Ramos (cell line): ENCODE measurements around the gene YPEL3.
"Not testable (repeated sequence)": the region's sequence is repeated elsewhere in the genome, so short reads cannot be mapped to it uniquely, and the experiment has no call there.

Experiments used
- in situ Hi-C: fragments of 300-500 bp; cut with MboI; formaldehyde crosslinking; loops from one replicate; pipeline ENCODE4 v1.14.3; 2022; ENCODE audit warnings: low sequenced_read_pairs; ENCODE audit not compliant: unreplicated experiment

Gene YPEL3

GRCh38 chr16:30096105-30096861 is at the start of gene YPEL3:
Gene YPEL3 (minus strand): TSS chr16:30096213. CDS start chr16:30095482, 731 bp downstream.
- in situ Hi-C loops = loop anchor here (10.0 kb wide), 1 partner anchor 519 kb away; the partner anchor contains the start of gene ZNF689

- in situ Hi-C loops = no loop called here
Measured at GRCh38 chr16:30145657-30146056, 49.6 kb upstream of the YPEL3 start.

- in situ Hi-C loops = no loop called here
Measured at GRCh38 chr16:30144917-30145316, 48.9 kb upstream of the YPEL3 start.

- in situ Hi-C loops = no loop called here
Measured at GRCh38 chr16:30144017-30144416, 48.0 kb upstream of the YPEL3 start.

- in situ Hi-C loops = no loop called here
Measured at GRCh38 chr16:30143347-30143702, 47.3 kb upstream of the YPEL3 start.

- in situ Hi-C loops = no loop called here
Measured at GRCh38 chr16:30142672-30143346, 46.8 kb upstream of the YPEL3 start.

GRCh38 chr16:30141750-30142149 is 45.7 kb upstream of the YPEL3 start:
- in situ Hi-C loops = no loop called here

GRCh38 chr16:30139583-30140481 is 43.8 kb upstream of the YPEL3 start:
- in situ Hi-C loops = loop anchor here (10.0 kb wide), 1 partner anchor 55 kb away; no protein-coding TSS in a partner anchor

- in situ Hi-C loops = loop anchor here (10.0 kb wide), 1 partner anchor 53 kb away; no protein-coding TSS in a partner anchor
Measured at GRCh38 chr16:30137897-30138296, 41.9 kb upstream of the YPEL3 start.

GRCh38 chr16:30136971-30137605 is 41.1 kb upstream of the YPEL3 start:
- in situ Hi-C loops = loop anchor here (10.0 kb wide), 1 partner anchor 52 kb away; no protein-coding TSS in a partner anchor

GRCh38 chr16:30132591-30132990 is 36.6 kb upstream of the YPEL3 start:
- in situ Hi-C loops = loop anchor here (10.0 kb wide), 1 partner anchor 48 kb away; no protein-coding TSS in a partner anchor

GRCh38 chr16:30131869-30132475 is 36.0 kb upstream of the YPEL3 start:
- in situ Hi-C loops = loop anchor here (10.0 kb wide), 1 partner anchor 47 kb away; no protein-coding TSS in a partner anchor

GRCh38 chr16:30127993-30128392 is 32.0 kb upstream of the YPEL3 start:
- in situ Hi-C loops = no loop called here

GRCh38 chr16:30125690-30126089 is 29.7 kb upstream of the YPEL3 start:
- in situ Hi-C loops = not testable (repeated sequence)

- in situ Hi-C loops = no loop called here
Measured at GRCh38 chr16:30124985-30125379, 29.0 kb upstream of the YPEL3 start.

GRCh38 chr16:30122604-30123160 is 26.7 kb upstream of the YPEL3 start:
- in situ Hi-C loops = no loop called here

GRCh38 chr16:30121741-30122571 is 25.9 kb upstream of the YPEL3 start:
- in situ Hi-C loops = no loop called here

GRCh38 chr16:30120340-30121105 is 24.5 kb upstream of the YPEL3 start:
- in situ Hi-C loops = no loop called here
